GM19438 (cell line): ENCODE results near the gene ABHD6.
"Not testable (repeated sequence)": the region's sequence is repeated elsewhere in the genome, so short reads cannot be mapped to it uniquely, and the experiment has no call there.

ENCODE experiments used
- ATAC-seq: cut with Tn5 transposase; IDR thresholded peaks from one replicate; pipeline ENCODE4 v1.9.1; 2021; ENCODE audit warnings: low read depth; ENCODE audit not compliant: unreplicated experiment

ABHD6 gene

GRCh38 chr3:58241306-58242044, 3.9 kb downstream of the ABHD6 start:
- no peak for ATAC-seq

- ATAC-seq: no peak
Measured at GRCh38 chr3:58242340-58242739, 4.7 kb downstream of the ABHD6 start.

- not testable (repeated sequence) for ATAC-seq
Measured at GRCh38 chr3:58242860-58243259, 5.3 kb downstream of the ABHD6 start.

- ATAC-seq: no peak
Measured at GRCh38 chr3:58243976-58244585, 6.5 kb downstream of the ABHD6 start.

- ATAC-seq: no peak
Measured at GRCh38 chr3:58246148-58247047, 8.8 kb downstream of the ABHD6 start.

GRCh38 chr3:58249358-58250092, 11.9 kb downstream of the ABHD6 start:
- ATAC-seq: no peak

GRCh38 chr3:58250093-58250707, 12.6 kb downstream of the ABHD6 start:
- no peak for ATAC-seq

- no peak for ATAC-seq
Measured at GRCh38 chr3:58251631-58252035, 14.0 kb downstream of the ABHD6 start.

- ATAC-seq: no peak
Measured at GRCh38 chr3:58254144-58254543, 16.6 kb downstream of the ABHD6 start.

- ATAC-seq: no peak
Measured at GRCh38 chr3:58256061-58256460, 18.5 kb downstream of the ABHD6 start.

GRCh38 chr3:58256511-58256910, 18.9 kb downstream of the ABHD6 start:
- ATAC-seq: no peak

- no peak for ATAC-seq
Measured at GRCh38 chr3:58258392-58259055, 20.9 kb downstream of the ABHD6 start.

- no peak for ATAC-seq
Measured at GRCh38 chr3:58260261-58260731, 22.7 kb downstream of the ABHD6 start.

GRCh38 chr3:58260733-58261132, 23.1 kb downstream of the ABHD6 start:
- no peak for ATAC-seq

- no peak for ATAC-seq
Measured at GRCh38 chr3:58261954-58262666, 24.5 kb downstream of the ABHD6 start.

- ATAC-seq: no peak
Measured at GRCh38 chr3:58266577-58266976, 29.0 kb downstream of the ABHD6 start.

- not testable (repeated sequence) for ATAC-seq
Measured at GRCh38 chr3:58267543-58267942, 30.0 kb downstream of the ABHD6 start.

- ATAC-seq: no peak
Measured at GRCh38 chr3:58269356-58269755, 31.8 kb downstream of the ABHD6 start.

GRCh38 chr3:58270485-58270884, 32.9 kb downstream of the ABHD6 start:
- no peak for ATAC-seq
